Measurements from ENCODE around the gene TGIF2. TPM values are rescaled to one million over a fixed set of nuclear protein-coding genes. Genes with fewer than 3 reads are reported as not detected.

TGIF2 gene
- total and polyA plus RNA-seq, 2 donors (not counting 1 experiment from before 2014, with no cell fraction given), result 24.0 to 45.6 TPM

GRCh38 chr20:36578356-36579041, 5.1 kb downstream of the TGIF2 start:
- H3K9me3 ChIP-seq (ENCODE audit: control extremely low read depth in 1 of 3, control insufficient read depth in 2 of 3, insufficient read depth in 1 of 3, low read length in 2 of 3), result no peaks in the 10 kb centered on the region
- Mint-ChIP-seq H3K4me3 (no peak overlapping the region), H3K27me3 (no peaks in the 10 kb centered on the region), H3K27ac (peak overlapping the region; percentile 3), H3K9me3 (ENCODE audit: insufficient read depth) (no peaks in the 10 kb centered on the region), H3K4me1 (peaks cover 26% of the 10 kb centered on the region)
- intact Hi-C loops (cut with micrococcal nuclease), result no loop called here
- WGBS (ENCODE audit: insufficient coverage), result 98% methylated on average over 14 of the region's 15 CpGs
- H3K9ac ChIP-seq (ENCODE audit: low read length), result no peak overlapping the region
- peak; percentile 14 for DNase-seq
- H4K20me1 ChIP-seq (ENCODE audit: control insufficient read depth, insufficient read depth, low read length, poor library complexity, severe bottlenecking), result peaks cover 71% of the 10 kb centered on the region
- H3K27me3 ChIP-seq (replicated peaks in 1 of 4; ENCODE audit: control extremely low read depth in 1 of 4, control insufficient read depth in 3 of 4, insufficient read depth in 4 of 4, low read length in 3 of 4), result no peaks in the 10 kb centered on the region
- H3K4me1 ChIP-seq (ENCODE audit: control insufficient read depth in 2 of 2, insufficient read depth in 2 of 2, low read length in 2 of 2), result peaks cover 13 to 18% of the 10 kb centered on the region in 2 donors
- no peak overlapping the region for H3K4me3 ChIP-seq (ENCODE audit: control extremely low read depth in 1 of 5, extremely low read depth in 1 of 5, insufficient read depth in 1 of 5, low read depth in 2 of 5, low read length in 4 of 5)
- ChIA-PET POLR2A (interaction anchor here (1.2 kb wide), 1 partner anchor 26 kb away, joined by 3 read pairs; no protein-coding TSS in a partner anchor), CTCF (interaction anchor here (0.9 kb wide), 1 partner anchor 16 kb away, joined by 3 read pairs; no protein-coding TSS in a partner anchor)
- ATAC-seq (ENCODE audit: low read depth), result no peak
- peaks cover 2 to 48% of the 10 kb centered on the region in 2 experiments for H3K36me3 ChIP-seq (replicated peaks in 1 of 2; ENCODE audit: control extremely low read depth in 1 of 2, control insufficient read depth in 1 of 2, extremely low read depth in 1 of 2, insufficient read depth in 2 of 2, low read length in 1 of 2)
- H3K4me2 ChIP-seq (replicated peaks; ENCODE audit: low read depth, low read length, poor library complexity, severe bottlenecking), result no peak overlapping the region
- H2AFZ ChIP-seq (ENCODE audit: insufficient read depth, low read depth, low read length, poor library complexity, severe bottlenecking), result no peak overlapping the region
- no peak overlapping the region for H3K27ac ChIP-seq (ENCODE audit: low read length in 2 of 2)
- TF ChIP-seq CTCF (IDR thresholded peaks at IDR 0.05), result no peak
- TF ChIP-seq EZH2 (IDR thresholded peaks at IDR 0.05; ENCODE audit: borderline replicate concordance, insufficient read depth, low read depth, low read length, poor library complexity, severe bottlenecking), result no peak
- H3K79me2 ChIP-seq (ENCODE audit: control insufficient read depth, insufficient read depth, low read length), result peaks cover 82% of the 10 kb centered on the region

- Mint-ChIP-seq H3K27me3 (no peaks in the 10 kb centered on the region), H3K4me3 (no peak overlapping the region), H3K9me3 (ENCODE audit: insufficient read depth) (no peaks in the 10 kb centered on the region), H3K27ac (peak overlapping the region; percentile 38), H3K4me1 (peaks cover 24% of the 10 kb centered on the region)
- intact Hi-C loops (cut with micrococcal nuclease), result no loop called here
- Histone ChIP-seq H3K9me3 (ENCODE audit: control extremely low read depth in 1 of 3, control insufficient read depth in 2 of 3, insufficient read depth in 1 of 3, low read length in 2 of 3) (no peaks in the 10 kb centered on the region), H3K9ac (ENCODE audit: low read length) (no peak overlapping the region), H2AFZ (ENCODE audit: insufficient read depth, low read depth, low read length, poor library complexity, severe bottlenecking) (no peak overlapping the region), H4K20me1 (ENCODE audit: control insufficient read depth, insufficient read depth, low read length, poor library complexity, severe bottlenecking) (peaks cover 71% of the 10 kb centered on the region), H3K27me3 (replicated peaks in 1 of 4; ENCODE audit: control extremely low read depth in 1 of 4, control insufficient read depth in 3 of 4, insufficient read depth in 4 of 4, low read length in 3 of 4) (no peaks in the 10 kb centered on the region), H3K36me3 (replicated peaks in 1 of 2; ENCODE audit: control extremely low read depth in 1 of 2, control insufficient read depth in 1 of 2, extremely low read depth in 1 of 2, insufficient read depth in 2 of 2, low read length in 1 of 2) (peaks cover 2 to 60% of the 10 kb centered on the region in 2 experiments), H3K4me2 (replicated peaks; ENCODE audit: low read depth, low read length, poor library complexity, severe bottlenecking) (no peak overlapping the region), H3K4me1 (ENCODE audit: control insufficient read depth in 2 of 2, insufficient read depth in 2 of 2, low read length in 2 of 2) (peaks cover 13 to 15% of the 10 kb centered on the region in 2 donors), H3K4me3 (ENCODE audit: control extremely low read depth in 1 of 5, extremely low read depth in 1 of 5, insufficient read depth in 1 of 5, low read depth in 2 of 5, low read length in 4 of 5) (no peak overlapping the region), H3K27ac (ENCODE audit: low read length in 2 of 2) (no peak overlapping the region), H3K79me2 (ENCODE audit: control insufficient read depth, insufficient read depth, low read length) (peaks cover 77% of the 10 kb centered on the region)
- WGBS (ENCODE audit: insufficient coverage), result 100% methylated on average over 1 of the region's 2 CpGs
- DNase-seq (no peak), ATAC-seq (ENCODE audit: low read depth) (no peak)
- TF ChIP-seq CTCF (IDR thresholded peaks at IDR 0.05) (no peak), EZH2 (IDR thresholded peaks at IDR 0.05; ENCODE audit: borderline replicate concordance, insufficient read depth, low read depth, low read length, poor library complexity, severe bottlenecking) (no peak)
- ChIA-PET POLR2A (interaction anchor here (1.4 kb wide), 1 partner anchor 9 kb away, joined by 4 read pairs; no protein-coding TSS in a partner anchor), CTCF (interaction anchor here (0.7 kb wide), 1 partner anchor 16 kb away, joined by 3 read pairs; no protein-coding TSS in a partner anchor)
These were observed 6.7 kb downstream of the TGIF2 start for GRCh38 chr20:36579996-36580545.

Measured in B cell (primary cell).